CD4-positive, alpha-beta memory T cell (primary cell): ENCODE results near the gene TSC22D3. TPM values are rescaled to one million over a fixed set of nuclear protein-coding genes. Genes with fewer than 3 reads are reported as not detected.

Experiments
- CTCF ChIA-PET: fragments of 350-600 bp; sonication (Branson Sonifier 250); formaldehyde crosslinking; loops from one replicate; lab custom pipeline; 2021; ENCODE audit warnings: inconsistent platforms; ENCODE audit not compliant: partially characterized antibody; lab: Charles Lee
- POLR2A ChIA-PET: fragments of 350-600 bp; sonication (Branson Sonifier 250); formaldehyde crosslinking; loops from one replicate; lab custom pipeline; 2021; ENCODE audit not compliant: partially characterized antibody; lab: Charles Lee
- DNase-seq, 5 donors: peaks; one replicate each; pipeline versions ENCODE4 v3.0.0 to v3.0.0-alpha.2; 2020 to 2022; ENCODE audit warnings: mixed read lengths in 1 of 5
- H3K27ac ChIP-seq: one replicate; pipeline ENCODE4 v1.7.0; 2013; ENCODE audit warnings: low read depth, low read length
- H3K27me3 ChIP-seq: 2 replicates; pipeline ENCODE4 v1.7.0; 2013; ENCODE audit warnings: mild to moderate bottlenecking, low read length, moderate library complexity; ENCODE audit not compliant: insufficient read depth
- H3K36me3 ChIP-seq: 2 replicates; pipeline ENCODE4 v1.7.0; 2013; ENCODE audit warnings: mild to moderate bottlenecking, low read length, moderate library complexity; ENCODE audit not compliant: insufficient read depth
- H3K4me1 ChIP-seq: 2 replicates; pipeline ENCODE4 v1.7.0; 2013; ENCODE audit warnings: mild to moderate bottlenecking, low read length, moderate library complexity; ENCODE audit not compliant: insufficient read depth
- H3K4me3 ChIP-seq, 2 donors: one replicate each; pipeline ENCODE4 v1.7.0; 2013; ENCODE audit warnings: low read length in 2 of 2, mild to moderate bottlenecking in 1 of 2
- H3K9me3 ChIP-seq, 2 donors: one replicate each; pipeline ENCODE4 v1.7.0; 2013; ENCODE audit warnings: low read length in 2 of 2, control low read depth in 1 of 2; ENCODE audit not compliant: control insufficient read depth in 1 of 2
- H3K27ac Mint-ChIP-seq, 7 donors: one replicate each; pipeline ENCODE4 v1.8.0; 2020 to 2021; ENCODE audit warnings: mixed read lengths in 7 of 7, mild to moderate bottlenecking in 6 of 7, inconsistent platforms in 3 of 7, moderate library complexity in 3 of 7
- H3K27me3 Mint-ChIP-seq, 2 donors: one replicate each; pipeline ENCODE4 v1.8.0; 2020 to 2021; ENCODE audit warnings: mixed read lengths in 2 of 2
- H3K36me3 Mint-ChIP-seq, 2 donors: one replicate each; pipeline ENCODE4 v1.8.0; 2020 to 2021; ENCODE audit warnings: mixed read lengths in 2 of 2, inconsistent platforms in 1 of 2, mild to moderate bottlenecking in 1 of 2
- H3K4me1 Mint-ChIP-seq, 4 donors: one replicate each; pipeline ENCODE4 v1.8.0; 2020 to 2021; ENCODE audit warnings: mixed read lengths in 4 of 4, mild to moderate bottlenecking in 1 of 4
- H3K4me3 Mint-ChIP-seq, 8 donors: one replicate each; pipeline ENCODE4 v1.8.0; 2020 to 2021; ENCODE audit warnings: mixed read lengths in 8 of 8, mild to moderate bottlenecking in 7 of 8, moderate library complexity in 6 of 8, inconsistent platforms in 3 of 8
- H3K9me3 Mint-ChIP-seq, 8 donors: one replicate each; pipeline ENCODE4 v1.8.0; 2020 to 2021; ENCODE audit warnings: mixed read lengths in 8 of 8, mild to moderate bottlenecking in 5 of 8, inconsistent platforms in 3 of 8, moderate library complexity in 1 of 8
- intact Hi-C: fragments of 100-400 bp; cut with micrococcal nuclease; formaldehyde crosslinking; loops from one replicate; pipeline ENCODE4 v1.15.1; 2023
- polyA plus RNA-seq, 2 donors: library from polyadenylated mRNA; unstranded; fragments of 300-500 nt; fragmentation: Illumina TruSeq; gene quantifications; one replicate each; pipeline ENCODE4 v1.2.3, GENCODE V29; 2021
- total RNA-seq, 2 experiments: library from RNA; stranded (reverse); gene quantifications; one replicate each; pipeline ENCODE4 v1.2.3, GENCODE V29; 2021

TSC22D3 gene
- total and polyA plus RNA-seq, 4 experiments from 2014 or later: 195 to 1,424 (median 481) TPM

DNA sequence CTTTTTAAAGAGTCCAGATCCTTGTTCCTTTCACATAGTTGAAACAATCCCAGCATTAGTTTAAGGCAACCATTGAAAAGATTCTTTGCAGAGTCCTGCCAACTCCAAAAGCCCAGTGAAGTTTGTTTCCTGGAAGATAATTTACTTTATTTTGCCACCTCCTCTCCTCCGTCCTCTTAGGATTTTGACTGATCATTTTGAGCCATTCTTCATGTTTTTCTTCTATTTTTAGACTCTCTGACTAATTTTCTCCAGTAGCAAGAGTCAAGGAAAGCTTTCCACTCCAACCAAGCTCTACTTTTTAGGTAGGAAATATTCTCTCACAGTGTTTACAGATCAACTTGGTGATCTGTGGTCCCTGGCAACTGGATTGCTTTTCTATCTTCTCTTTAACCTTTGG lies 12.2 kb upstream of the TSC22D3 start:
- Histone ChIP-seq H3K36me3 (no peaks in the 10 kb centered on the region), H3K27ac (no peak overlapping the region), H3K4me1 (no peaks in the 10 kb centered on the region), H3K9me3 (no peaks in the 10 kb centered on the region), H3K27me3 (no peaks in the 10 kb centered on the region), H3K4me3 (no peak overlapping the region)
- H3K27me3 Mint-ChIP-seq: peaks cover 0 to 4% of the 10 kb centered on the region in 2 donors
- intact Hi-C loops: no loop called here
- no peak overlapping the region for H3K27ac Mint-ChIP-seq
- H3K9me3 Mint-ChIP-seq: no peaks in the 10 kb centered on the region
- DNase-seq: no peak
- H3K4me3 Mint-ChIP-seq: no peak overlapping the region
- ChIA-PET CTCF (no interaction called here), POLR2A (no interaction called here)
- no peaks in the 10 kb centered on the region for H3K4me1 Mint-ChIP-seq
- no peaks in the 10 kb centered on the region for H3K36me3 Mint-ChIP-seq

DNA sequence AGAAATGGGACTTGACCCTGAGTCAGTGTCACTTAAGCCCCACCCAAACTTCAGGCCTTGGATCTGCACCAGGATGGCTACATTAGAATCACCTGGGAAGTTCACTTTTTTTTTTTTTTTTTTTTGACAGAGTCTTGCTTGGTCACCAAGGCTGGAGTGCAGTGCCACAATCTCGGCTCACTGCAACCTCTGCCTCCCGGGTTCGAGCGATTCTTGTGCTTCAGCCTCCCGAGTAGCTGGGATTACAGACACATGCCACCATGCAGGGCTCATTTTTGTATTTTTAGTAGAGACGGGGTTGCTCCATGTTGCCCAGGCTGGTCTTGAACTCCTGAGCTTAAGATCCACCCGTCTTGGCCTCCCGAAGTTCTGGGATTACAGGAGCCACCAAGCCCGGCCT lies 4.9 kb upstream of the TSC22D3 start:
- intact Hi-C loops: no loop called here
- H3K27ac Mint-ChIP-seq: no peak overlapping the region
- no peaks in the 10 kb centered on the region for H3K9me3 ChIP-seq
- no peaks in the 10 kb centered on the region for H3K27me3 Mint-ChIP-seq
- no peaks in the 10 kb centered on the region for H3K27me3 ChIP-seq
- no peak overlapping the region for H3K4me3 ChIP-seq
- H3K4me3 Mint-ChIP-seq: no peak overlapping the region
- no peak for DNase-seq
- H3K36me3 ChIP-seq: no peaks in the 10 kb centered on the region
- peaks cover 0 to 3% of the 10 kb centered on the region in 2 donors for H3K36me3 Mint-ChIP-seq
- H3K9me3 Mint-ChIP-seq: no peaks in the 10 kb centered on the region
- peaks cover 6% of the 10 kb centered on the region for H3K4me1 ChIP-seq
- H3K4me1 Mint-ChIP-seq: peaks cover 2 to 14% (median 7%) of the 10 kb centered on the region in 4 donors
- ChIA-PET POLR2A (no interaction called here), CTCF (interaction anchor here (1.0 to 1.5 kb wide), 4 partner anchors 121 to 127 kb away, joined by 3 to 8 read pairs (median 3); no protein-coding TSS in a partner anchor)
- no peak overlapping the region for H3K27ac ChIP-seq

GRCh38 chrX:107777536-107777832 lies 1.9 kb upstream of the TSC22D3 start, which contains the start of gene NCBP2L:
Gene NCBP2L (plus strand): TSS chrX:107777733. CDS start chrX:107794221, 16,488 bp downstream.
- Mint-ChIP-seq H3K9me3 (no peaks in the 10 kb centered on the region), H3K4me3 (peak within 1 kb of the TSS; percentile 86 to 98 (median 92)), H3K27me3 (no peaks in the 10 kb centered on the region), H3K36me3 (peaks cover 0 to 3% of the 10 kb centered on the region in 2 donors), H3K27ac (peak within 1 kb of the TSS; percentile 81 to 96 (median 93)), H3K4me1 (peaks cover 5 to 27% (median 14%) of the 10 kb centered on the region in 4 donors)
- no peaks in the 10 kb centered on the region for H3K27me3 ChIP-seq
- no peaks in the 10 kb centered on the region for H3K9me3 ChIP-seq
- peak within 1 kb of the TSS; percentile 47 to 48 for H3K4me3 ChIP-seq
- peak within 1 kb of the TSS; percentile 52 for H3K27ac ChIP-seq
- intact Hi-C loops: loop anchor here (1.0 to 5.0 kb wide), 10 partner anchors 35 to 573 kb away; partner anchors contain the start of gene MID2
- ChIA-PET CTCF (interaction anchor here (0.6 to 6.5 kb wide), 24 partner anchors 8 to 886 kb away, joined by 3 to 245 read pairs (median 4); partner anchors contain the start of genes MID2 and PRPS1), POLR2A (interaction anchor here (0.6 to 4.6 kb wide), 13 partner anchors 33 to 779 kb away, joined by 3 to 91 read pairs (median 18); partner anchors contain the start of gene PRPS1)
- H3K36me3 ChIP-seq: no peaks in the 10 kb centered on the region
- no peak for DNase-seq
- H3K4me1 ChIP-seq: peaks cover 21% of the 10 kb centered on the region

- Mint-ChIP-seq H3K4me3 (peak overlapping the region; percentile 86 to 98 (median 92)), H3K4me1 (peaks cover 5 to 27% (median 14%) of the 10 kb centered on the region in 4 donors), H3K36me3 (peaks cover 0 to 3% of the 10 kb centered on the region in 2 donors), H3K27ac (peak overlapping the region; percentile 81 to 96 (median 93)), H3K27me3 (no peaks in the 10 kb centered on the region), H3K9me3 (no peaks in the 10 kb centered on the region)
- intact Hi-C loops: loop anchor here (1.0 to 5.0 kb wide), 10 partner anchors 35 to 572 kb away; partner anchors contain the start of gene MID2
- no peaks in the 10 kb centered on the region for H3K27me3 ChIP-seq
- POLR2A ChIA-PET: interaction anchor here (0.6 to 4.6 kb wide), 17 partner anchors 13 to 778 kb away, joined by 3 to 91 read pairs (median 13); partner anchors contain the start of gene PRPS1
- DNase-seq: peak; percentile 83 to 85 (median 84)
- H3K27ac ChIP-seq: peak overlapping the region; percentile 52
- peak overlapping the region; percentile 47 to 48 for H3K4me3 ChIP-seq
- peaks cover 21% of the 10 kb centered on the region for H3K4me1 ChIP-seq
- CTCF ChIA-PET: interaction anchor here (0.6 to 6.5 kb wide), 26 partner anchors 9 to 885 kb away, joined by 3 to 245 read pairs (median 4); partner anchors contain the start of genes MID2 and PRPS1
- no peaks in the 10 kb centered on the region for H3K9me3 ChIP-seq
- no peaks in the 10 kb centered on the region for H3K36me3 ChIP-seq
These were observed 1.3 kb upstream of the TSC22D3 start for GRCh38 chrX:107776649-107777535.

GRCh38 chrX:107775000-107775733 lies 420 bp downstream of the TSC22D3 start:
- Mint-ChIP-seq H3K27me3 (no peaks in the 10 kb centered on the region), H3K27ac (peak overlapping the region in 2 of 7 donors; percentile 23 to 70), H3K4me3 (peak overlapping the region; percentile 51 to 98 (median 90)), H3K9me3 (no peaks in the 10 kb centered on the region), H3K4me1 (peaks cover 5 to 27% (median 15%) of the 10 kb centered on the region in 4 donors), H3K36me3 (peaks cover 0 to 3% of the 10 kb centered on the region in 2 donors)
- Histone ChIP-seq H3K36me3 (no peaks in the 10 kb centered on the region), H3K4me1 (peaks cover 21% of the 10 kb centered on the region), H3K4me3 (peak overlapping the region; percentile 23 to 48), H3K27ac (peak overlapping the region; percentile 52), H3K27me3 (no peaks in the 10 kb centered on the region), H3K9me3 (no peaks in the 10 kb centered on the region)
- intact Hi-C loops: loop anchor here (5.0 kb wide), 2 partner anchors 52 to 297 kb away; partner anchors contain the start of gene MID2
- ChIA-PET POLR2A (interaction anchor here (1.0 to 4.6 kb wide), 13 partner anchors 8 to 146 kb away, joined by 3 to 91 read pairs (median 18); partner anchors contain the start of gene PRPS1), CTCF (interaction anchor here (0.6 to 6.5 kb wide), 16 partner anchors 8 to 237 kb away, joined by 3 to 245 read pairs (median 7); partner anchors contain the start of gene PRPS1)
- no peak for DNase-seq

- peaks cover 0 to 3% of the 10 kb centered on the region in 2 donors for H3K36me3 Mint-ChIP-seq
- no peaks in the 10 kb centered on the region for H3K36me3 ChIP-seq
- H3K9me3 Mint-ChIP-seq: no peaks in the 10 kb centered on the region
- peak overlapping the region in 4 of 7 donors; percentile 29 to 55 (median 39) for H3K27ac Mint-ChIP-seq
- DNase-seq: no peak
- H3K27me3 Mint-ChIP-seq: no peaks in the 10 kb centered on the region
- no peaks in the 10 kb centered on the region for H3K27me3 ChIP-seq
- H3K4me3 ChIP-seq: no peak overlapping the region
- H3K4me3 Mint-ChIP-seq: peak overlapping the region in 4 of 8 donors; percentile 32 to 89 (median 68)
- no peaks in the 10 kb centered on the region for H3K9me3 ChIP-seq
- H3K4me1 ChIP-seq: peaks cover 21% of the 10 kb centered on the region
- H3K27ac ChIP-seq: no peak overlapping the region
- ChIA-PET CTCF (interaction anchor here (3.7 to 6.5 kb wide), 3 partner anchors 100 to 145 kb away, joined by 14 to 245 read pairs (median 79); partner anchors contain the start of gene PRPS1), POLR2A (interaction anchor here (2.3 to 4.6 kb wide), 7 partner anchors 30 to 145 kb away, joined by 10 to 91 read pairs (median 28); partner anchors contain the start of gene PRPS1)
- intact Hi-C loops: no loop called here
- H3K4me1 Mint-ChIP-seq: peaks cover 5 to 27% (median 15%) of the 10 kb centered on the region in 4 donors
These were observed 1.6 kb downstream of the TSC22D3 start for GRCh38 chrX:107773906-107774435.
